WTC11 (cell line): ENCODE results near the gene HDGFL2.

Experiments used
- CTCF ChIP-seq: fragments of 200-600 bp; IDR thresholded peaks from 2 replicates; pipeline ENCODE4 v1.8.0; 2022; ENCODE audit warnings: antibody characterized with exemption
- E2F4 ChIP-seq: sonication (generic); formaldehyde crosslinking; IDR thresholded peaks from 2 replicates; pipeline ENCODE4 v1.8.1; 2022; ENCODE audit warnings: low read depth, mild to moderate bottlenecking, moderate library complexity, missing genetic modification reagents, borderline replicate concordance
- IRF1 ChIP-seq: sonication (generic); formaldehyde crosslinking; IDR thresholded peaks from 2 replicates; pipeline ENCODE4 v1.8.0; 2023; ENCODE audit warnings: missing genetic modification reagents

GRCh38 chr19:4496304-4496703 is 24.2 kb downstream of the HDGFL2 start:
- no peak for TF ChIP-seq CTCF
- no peak for TF ChIP-seq E2F4 (CRISPR knock-in tag)
- no peak for TF ChIP-seq IRF1 (CRISPR knock-in tag)
